SJSA1 (cell line): ENCODE measurements around the gene FSTL4. TPM values are rescaled to one million over a fixed set of nuclear protein-coding genes. Genes with fewer than 3 reads are reported as not detected.

Experiments used
- DNase-seq, 2 experiments: peaks; one replicate each; pipeline ENCODE4 v3.0.0-alpha.2; 2015 to 2020; ENCODE audit warnings: low spot score in 2 of 2, low read depth in 1 of 2
- H3K27ac ChIP-seq: fragments of 250-450 bp; sonication (Bioruptor Pico); 2 replicates; pipeline ENCODE4 v1.5.1; 2020; ENCODE audit warnings: mild to moderate bottlenecking, moderate library complexity
- H3K27me3 ChIP-seq: fragments of 250-450 bp; sonication (Bioruptor Pico); replicated peaks from 2 replicates; pipeline ENCODE4 v1.5.1; 2020; ENCODE audit warnings: mild to moderate bottlenecking, moderate library complexity
- H3K36me3 ChIP-seq: fragments of 250-450 bp; sonication (Bioruptor Pico); 2 replicates; pipeline ENCODE4 v1.5.1; 2020; ENCODE audit warnings: mild to moderate bottlenecking
- H3K4me1 ChIP-seq: fragments of 250-450 bp; sonication (Bioruptor Pico); replicated peaks from 2 replicates; pipeline ENCODE4 v1.6.1; 2021; ENCODE audit warnings: mild to moderate bottlenecking
- H3K4me3 ChIP-seq: fragments of 250-450 bp; sonication (Bioruptor Pico); 2 replicates; pipeline ENCODE4 v1.5.1; 2020; ENCODE audit warnings: mild to moderate bottlenecking
- H3K9me3 ChIP-seq: fragments of 250-450 bp; sonication (Bioruptor Pico); replicated peaks from 2 replicates; pipeline ENCODE4 v1.5.1; 2020; ENCODE audit warnings: mild to moderate bottlenecking
- total RNA-seq: library from RNA; depleted of rRNA; stranded (reverse); fragments of >200 nt; shearing (Covaris generic); gene quantifications from 2 replicates; pipeline ENCODE4 v1.2.3, GENCODE V29; 2014

FSTL4 gene
- total RNA-seq, 1 experiment from 2014 or later, result 2.1 TPM

- Histone ChIP-seq H3K36me3 (no peaks in the 10 kb centered on the region), H3K4me1 (no peaks in the 10 kb centered on the region), H3K4me3 (no peak overlapping the region), H3K27ac (no peak overlapping the region), H3K27me3 (peaks cover 43% of the 10 kb centered on the region), H3K9me3 (no peaks in the 10 kb centered on the region; the same call in 1 of the 2 replicates)
- DNase-seq, result no peak
These were observed 287.4 kb downstream of the FSTL4 start for GRCh38 chr5:133324926-133325325.

- H3K4me3 ChIP-seq, result no peak overlapping the region
- no peak overlapping the region for H3K27ac ChIP-seq
- DNase-seq, result no peak
- H3K4me1 ChIP-seq, result no peaks in the 10 kb centered on the region
- H3K9me3 ChIP-seq, result no peaks in the 10 kb centered on the region; the same call in 1 of the 2 replicates
- no peaks in the 10 kb centered on the region for H3K36me3 ChIP-seq
- peaks cover 43% of the 10 kb centered on the region for H3K27me3 ChIP-seq
These were observed 288.6 kb downstream of the FSTL4 start for GRCh38 chr5:133323494-133324457.

GRCh38 chr5:133322743-133323142 is 289.6 kb downstream of the FSTL4 start:
- H3K4me3 ChIP-seq, result no peak overlapping the region
- no peak for DNase-seq
- H3K9me3 ChIP-seq, result no peaks in the 10 kb centered on the region; the same call in 1 of the 2 replicates
- no peaks in the 10 kb centered on the region for H3K36me3 ChIP-seq
- H3K4me1 ChIP-seq, result no peaks in the 10 kb centered on the region
- H3K27ac ChIP-seq, result no peak overlapping the region
- H3K27me3 ChIP-seq, result peaks cover 40% of the 10 kb centered on the region

DNA sequence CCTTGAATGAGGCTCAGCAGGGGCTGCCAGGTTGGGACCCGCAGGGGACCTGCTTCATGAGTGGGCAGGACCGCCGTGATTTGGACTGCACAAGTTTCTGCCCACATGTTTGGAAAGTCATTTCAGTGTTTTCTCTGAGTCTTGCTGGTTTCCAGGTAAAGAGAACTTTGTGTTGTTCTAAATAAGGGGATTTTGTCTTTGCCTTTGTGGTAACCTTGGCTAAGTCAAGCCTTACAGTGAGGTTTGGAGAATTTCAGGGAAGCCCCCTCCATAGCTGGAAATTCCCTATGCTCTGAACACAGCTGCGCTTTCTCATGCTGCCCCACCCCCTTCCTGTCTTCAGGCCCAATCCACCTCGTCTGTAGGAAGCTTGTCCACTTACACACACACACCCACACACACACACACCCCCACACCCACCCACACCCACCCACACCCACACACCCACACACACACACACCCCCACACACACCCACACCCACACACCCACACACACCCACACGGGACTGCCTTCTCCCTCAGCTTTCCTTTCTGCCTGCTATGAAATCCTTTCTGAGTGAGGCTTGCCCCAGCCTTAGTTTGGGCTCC is 290.4 kb downstream of the FSTL4 start:
- no peak for DNase-seq
- no peaks in the 10 kb centered on the region; the same call in 1 of the 2 replicates for H3K9me3 ChIP-seq
- H3K27ac ChIP-seq, result no peak overlapping the region
- no peak overlapping the region for H3K4me3 ChIP-seq
- H3K27me3 ChIP-seq, result peaks cover 41% of the 10 kb centered on the region
- no peaks in the 10 kb centered on the region for H3K4me1 ChIP-seq
- H3K36me3 ChIP-seq, result no peaks in the 10 kb centered on the region

DNA sequence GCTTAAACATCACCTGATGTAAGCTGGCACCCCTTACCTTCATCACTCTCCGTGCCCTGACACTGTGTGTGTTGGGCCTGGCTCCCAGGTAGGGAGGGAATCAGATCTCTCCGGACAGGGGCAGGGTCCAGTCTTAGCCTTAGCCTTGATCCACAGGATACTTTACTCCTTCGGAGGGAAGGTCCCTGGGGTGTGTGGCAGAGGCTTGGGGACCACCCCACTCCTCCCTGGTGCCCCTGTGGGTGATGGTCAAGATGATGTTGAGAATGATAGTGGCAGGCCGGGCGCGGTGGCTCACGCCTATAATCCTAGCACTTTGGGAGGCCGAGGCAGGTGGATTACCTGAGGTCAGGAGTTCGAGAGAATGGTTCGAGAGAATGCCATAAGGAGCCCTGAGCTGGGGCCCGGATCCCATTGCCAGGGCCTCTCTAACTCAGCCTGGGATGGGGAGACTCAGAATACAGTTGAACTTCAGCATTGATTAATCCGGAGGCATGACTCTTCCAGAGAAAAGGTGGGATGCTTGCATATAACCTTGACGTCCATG is 291.0 kb downstream of the FSTL4 start:
- Histone ChIP-seq H3K27me3 (peaks cover 41% of the 10 kb centered on the region), H3K4me1 (no peaks in the 10 kb centered on the region), H3K27ac (no peak overlapping the region), H3K4me3 (no peak overlapping the region), H3K36me3 (no peaks in the 10 kb centered on the region), H3K9me3 (no peaks in the 10 kb centered on the region; the same call in 1 of the 2 replicates)
- no peak for DNase-seq

DNA sequence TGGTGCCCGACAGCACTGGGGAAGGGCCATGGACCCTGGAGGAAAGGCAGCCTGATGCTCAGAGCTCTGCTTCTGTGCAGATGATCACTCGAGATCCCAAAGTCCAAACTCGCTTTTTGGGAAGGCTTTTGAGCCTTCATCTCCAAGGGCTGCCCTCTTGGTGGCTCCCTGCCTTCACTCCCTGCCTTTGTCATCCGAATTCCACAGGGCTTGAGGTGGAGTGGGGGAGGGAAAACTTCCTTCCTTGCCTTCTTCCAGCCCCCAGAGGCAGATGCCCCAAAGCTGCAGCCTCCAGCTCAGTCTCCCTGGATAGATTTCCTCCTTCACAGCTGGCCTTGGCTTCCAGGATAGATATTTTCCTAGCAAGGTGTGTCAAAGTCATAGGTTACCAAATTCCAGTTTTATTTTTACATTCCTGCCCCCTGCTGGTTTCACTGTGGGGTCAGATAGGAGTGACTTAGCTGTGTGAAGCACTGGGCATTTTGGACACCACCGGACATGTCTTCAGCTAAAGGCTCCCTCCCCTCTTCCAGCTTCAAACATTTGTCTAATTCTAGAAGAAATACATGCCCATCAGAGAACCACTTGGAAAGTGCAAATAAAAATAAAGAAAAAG is 292.3 kb downstream of the FSTL4 start:
- H3K36me3 ChIP-seq, result no peaks in the 10 kb centered on the region
- H3K27me3 ChIP-seq, result peaks cover 28% of the 10 kb centered on the region
- no peak overlapping the region for H3K4me3 ChIP-seq
- no peak for DNase-seq
- H3K4me1 ChIP-seq, result no peaks in the 10 kb centered on the region
- H3K9me3 ChIP-seq, result no peaks in the 10 kb centered on the region; the same call in 1 of the 2 replicates
- no peak overlapping the region for H3K27ac ChIP-seq

DNA sequence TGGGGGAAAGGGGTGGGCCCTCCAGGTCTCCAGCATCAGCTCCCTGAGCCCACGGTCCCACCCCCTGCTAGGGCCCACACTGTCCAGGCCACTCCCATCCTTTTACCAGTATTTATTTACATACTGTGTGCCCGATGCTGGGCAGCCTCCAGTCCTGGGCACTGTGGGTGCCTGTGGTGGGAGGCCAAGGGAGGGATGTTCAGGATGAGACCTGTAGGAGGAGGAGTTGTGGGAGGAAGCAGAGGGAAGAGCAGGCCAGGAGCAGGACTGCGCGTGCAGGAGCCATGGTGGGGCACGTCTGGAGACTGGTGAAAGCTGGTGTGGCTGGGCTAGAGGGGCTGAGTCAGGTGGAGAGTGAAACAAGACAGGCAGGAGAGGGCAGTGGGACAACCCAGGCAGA is 293.1 kb downstream of the FSTL4 start:
- no peak for DNase-seq
- H3K27ac ChIP-seq, result no peak overlapping the region
- peaks cover 21% of the 10 kb centered on the region for H3K27me3 ChIP-seq
- no peaks in the 10 kb centered on the region for H3K36me3 ChIP-seq
- no peaks in the 10 kb centered on the region for H3K4me1 ChIP-seq
- no peaks in the 10 kb centered on the region; the same call in 1 of the 2 replicates for H3K9me3 ChIP-seq
- no peak overlapping the region for H3K4me3 ChIP-seq

DNA sequence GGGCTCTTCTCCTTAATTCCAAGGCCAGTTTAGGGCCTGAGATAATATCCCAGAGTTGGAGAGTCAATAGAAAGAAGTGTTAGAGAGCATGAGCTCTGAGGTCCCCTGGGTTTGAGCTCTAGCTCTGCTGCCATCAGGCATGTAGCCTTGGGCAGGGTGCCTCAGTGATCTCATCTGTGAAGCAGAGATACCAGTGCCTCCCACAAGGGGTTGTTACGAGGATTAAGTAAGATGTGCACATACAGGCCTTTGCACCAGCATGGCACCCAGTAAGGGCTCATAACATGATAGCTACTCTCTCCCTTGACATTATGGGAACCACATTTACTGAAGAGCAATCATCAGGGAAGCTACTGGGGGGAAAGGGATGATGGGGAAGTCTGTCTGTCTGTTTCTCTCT is 294.8 kb downstream of the FSTL4 start:
- Histone ChIP-seq H3K4me1 (no peaks in the 10 kb centered on the region), H3K27me3 (peaks cover 10% of the 10 kb centered on the region), H3K36me3 (no peaks in the 10 kb centered on the region), H3K27ac (no peak overlapping the region), H3K4me3 (no peak overlapping the region), H3K9me3 (no peaks in the 10 kb centered on the region; the same call in 1 of the 2 replicates)
- DNase-seq, result no peak

GRCh38 chr5:133316346-133317343 is 295.7 kb downstream of the FSTL4 start:
- H3K36me3 ChIP-seq, result no peaks in the 10 kb centered on the region
- H3K4me1 ChIP-seq, result no peaks in the 10 kb centered on the region
- no peak for DNase-seq
- H3K4me3 ChIP-seq, result no peak overlapping the region
- peaks cover 6% of the 10 kb centered on the region for H3K27me3 ChIP-seq
- H3K27ac ChIP-seq, result no peak overlapping the region
- H3K9me3 ChIP-seq, result no peaks in the 10 kb centered on the region; the same call in 1 of the 2 replicates

GRCh38 chr5:133314086-133314485 is 298.3 kb downstream of the FSTL4 start:
- Histone ChIP-seq H3K9me3 (no peaks in the 10 kb centered on the region), H3K4me1 (no peaks in the 10 kb centered on the region), H3K27ac (no peak overlapping the region), H3K27me3 (peaks cover 5% of the 10 kb centered on the region), H3K36me3 (no peaks in the 10 kb centered on the region), H3K4me3 (no peak overlapping the region)
- no peak for DNase-seq

GRCh38 chr5:133311176-133311575 is 301.2 kb downstream of the FSTL4 start:
- no peaks in the 10 kb centered on the region for H3K4me1 ChIP-seq
- no peaks in the 10 kb centered on the region for H3K9me3 ChIP-seq
- no peak overlapping the region for H3K4me3 ChIP-seq
- no peaks in the 10 kb centered on the region for H3K36me3 ChIP-seq
- H3K27ac ChIP-seq, result no peak overlapping the region
- DNase-seq, result no peak
- no peaks in the 10 kb centered on the region; the same call in none of the 2 replicates for H3K27me3 ChIP-seq

DNA sequence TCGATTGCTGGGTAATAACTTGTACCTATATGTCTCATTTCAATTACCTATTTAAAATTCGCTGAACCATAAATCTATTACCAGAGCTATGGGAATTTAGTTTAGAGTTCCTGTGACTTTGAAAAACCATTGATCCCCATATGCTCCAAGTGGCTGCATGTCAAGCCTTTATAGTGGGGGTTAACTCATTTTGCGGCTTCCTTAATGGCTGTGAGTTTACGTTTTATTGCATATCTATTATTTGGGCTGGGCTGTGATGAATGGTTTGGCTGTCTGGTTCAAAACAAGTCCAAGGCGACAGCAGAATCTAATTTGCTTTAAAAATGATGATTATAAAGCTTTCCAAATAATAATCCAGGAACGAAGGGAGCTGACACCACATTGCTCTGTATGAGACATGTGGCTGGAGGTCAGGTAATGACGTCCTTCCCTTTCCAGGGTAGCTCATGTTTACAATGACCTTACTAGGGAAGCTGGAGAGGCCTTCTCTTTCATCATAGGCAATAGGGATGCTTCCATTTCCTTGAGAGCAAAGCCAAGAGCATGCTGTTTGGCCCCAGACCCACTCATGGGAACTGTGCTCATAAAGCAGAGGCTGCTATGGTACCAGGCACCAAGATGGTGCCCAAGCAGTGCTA is 302.2 kb downstream of the FSTL4 start:
- Histone ChIP-seq H3K4me1 (no peaks in the 10 kb centered on the region), H3K4me3 (no peak overlapping the region), H3K27me3 (no peaks in the 10 kb centered on the region; the same call in none of the 2 replicates), H3K9me3 (no peaks in the 10 kb centered on the region), H3K36me3 (no peaks in the 10 kb centered on the region), H3K27ac (no peak overlapping the region)
- no peak for DNase-seq
